ENCODE results near the gene WDR89. TPM values are rescaled to one million over a fixed set of nuclear protein-coding genes. Genes with fewer than 3 reads are reported as not detected.
"Not testable (repeated sequence)": the region's sequence is repeated elsewhere in the genome, so short reads cannot be mapped to it uniquely, and the experiment has no call there.

Gene WDR89
- total RNA-seq, 6 experiments from 2014 or later = 6.8 to 10.4 (median 7.3) TPM

- no peaks in the 10 kb centered on the region for H3K9me3 Mint-ChIP-seq
- no peak overlapping the region for H3K4me3 Mint-ChIP-seq
- H3K4me1 Mint-ChIP-seq (ENCODE audit: low read depth) = peaks cover under 1% of the 10 kb centered on the region
These were observed 37.0 kb downstream of the WDR89 start for GRCh38 chr14:63604626-63605025.

DNA sequence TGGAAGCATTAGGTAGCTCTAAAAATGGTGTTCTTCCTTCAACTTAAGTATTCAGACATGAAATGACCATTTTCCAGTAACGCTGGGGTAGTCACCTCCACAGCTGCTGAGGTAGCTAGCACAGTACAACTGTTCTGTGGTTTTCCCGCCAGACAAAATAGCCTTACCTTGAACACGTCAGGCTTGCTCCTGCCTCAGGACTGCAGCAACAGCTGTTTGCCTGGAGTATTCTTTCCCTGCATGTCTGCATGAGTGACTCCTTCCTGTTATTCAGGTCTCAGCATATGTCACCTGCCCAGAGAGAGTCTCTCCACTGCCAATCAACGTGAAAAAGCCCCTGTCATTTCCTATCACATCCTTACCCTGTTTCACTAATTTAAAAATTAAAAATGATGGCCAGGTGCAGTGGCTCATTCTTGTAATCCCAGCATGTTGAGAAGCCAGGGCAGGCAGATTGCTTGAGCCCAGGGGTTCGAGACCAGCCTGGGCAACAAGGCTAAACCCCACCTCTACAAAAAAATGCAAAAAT is 37.9 kb downstream of the WDR89 start:
- H3K36me3 Mint-ChIP-seq (ENCODE audit: low read depth) = peaks cover 14% of the 10 kb centered on the region
- no peak overlapping the region for H3K27ac Mint-ChIP-seq
- DNase-seq = no peak

More at GRCh38 chr14:63604626-63605025, 37.0 kb downstream of the WDR89 start:
- DNase-seq = no peak
- H3K27me3 Mint-ChIP-seq (ENCODE audit: insufficient read depth) = no peaks in the 10 kb centered on the region
- TF ChIP-seq CTCF (IDR thresholded peaks at IDR 0.05) = no peak
- H3K36me3 Mint-ChIP-seq (ENCODE audit: low read depth) = peaks cover 6% of the 10 kb centered on the region
- H3K27ac Mint-ChIP-seq = no peak overlapping the region

DNA sequence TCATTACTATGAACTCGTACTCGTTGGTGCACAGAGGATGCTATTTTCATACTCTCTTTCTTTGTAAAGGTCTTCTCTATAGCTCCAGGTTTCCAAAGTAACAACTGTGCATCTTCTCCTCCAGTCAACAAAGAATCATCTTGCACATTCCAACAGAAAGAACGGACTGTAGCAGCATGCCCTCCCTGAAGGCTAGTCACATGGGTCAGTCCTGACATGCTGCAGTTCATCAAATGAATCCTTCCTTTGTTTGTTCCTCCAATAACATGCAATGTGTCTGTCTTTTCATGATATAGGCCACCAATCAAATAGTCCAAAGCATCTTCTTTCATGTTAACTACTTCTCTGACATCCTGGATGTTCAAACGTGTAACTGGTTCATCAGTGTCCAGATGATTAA is 42.9 kb downstream of the WDR89 start:
- DNase-seq = no peak
- no peaks in the 10 kb centered on the region for H3K27me3 Mint-ChIP-seq (ENCODE audit: insufficient read depth)
- no peaks in the 10 kb centered on the region for H3K4me1 Mint-ChIP-seq (ENCODE audit: low read depth)
- H3K36me3 Mint-ChIP-seq (ENCODE audit: low read depth) = peaks cover 45% of the 10 kb centered on the region
- TF ChIP-seq CTCF (IDR thresholded peaks at IDR 0.05) = no peak
- H3K27ac Mint-ChIP-seq = no peak overlapping the region
- no peak overlapping the region for H3K4me3 Mint-ChIP-seq
- peaks cover 14% of the 10 kb centered on the region for H3K9me3 Mint-ChIP-seq

More for the DNA sequence above, 37.9 kb downstream of the WDR89 start:
- Mint-ChIP-seq H3K4me3 (no peak overlapping the region), H3K4me1 (ENCODE audit: low read depth) (no peaks in the 10 kb centered on the region), H3K27me3 (ENCODE audit: insufficient read depth) (no peaks in the 10 kb centered on the region), H3K9me3 (no peaks in the 10 kb centered on the region)
- no peak for TF ChIP-seq CTCF (IDR thresholded peaks at IDR 0.05)

- no peaks in the 10 kb centered on the region for H3K4me1 Mint-ChIP-seq (ENCODE audit: low read depth)
- no peak overlapping the region for H3K27ac Mint-ChIP-seq
- TF ChIP-seq CTCF (IDR thresholded peaks at IDR 0.05) = no peak
- H3K9me3 Mint-ChIP-seq = peaks cover 16% of the 10 kb centered on the region
- no peak for DNase-seq
- no peaks in the 10 kb centered on the region for H3K27me3 Mint-ChIP-seq (ENCODE audit: insufficient read depth)
- no peak overlapping the region for H3K4me3 Mint-ChIP-seq
- H3K36me3 Mint-ChIP-seq (ENCODE audit: low read depth) = peaks cover 47% of the 10 kb centered on the region
These were observed 44.5 kb downstream of the WDR89 start for GRCh38 chr14:63596998-63597658.

DNA sequence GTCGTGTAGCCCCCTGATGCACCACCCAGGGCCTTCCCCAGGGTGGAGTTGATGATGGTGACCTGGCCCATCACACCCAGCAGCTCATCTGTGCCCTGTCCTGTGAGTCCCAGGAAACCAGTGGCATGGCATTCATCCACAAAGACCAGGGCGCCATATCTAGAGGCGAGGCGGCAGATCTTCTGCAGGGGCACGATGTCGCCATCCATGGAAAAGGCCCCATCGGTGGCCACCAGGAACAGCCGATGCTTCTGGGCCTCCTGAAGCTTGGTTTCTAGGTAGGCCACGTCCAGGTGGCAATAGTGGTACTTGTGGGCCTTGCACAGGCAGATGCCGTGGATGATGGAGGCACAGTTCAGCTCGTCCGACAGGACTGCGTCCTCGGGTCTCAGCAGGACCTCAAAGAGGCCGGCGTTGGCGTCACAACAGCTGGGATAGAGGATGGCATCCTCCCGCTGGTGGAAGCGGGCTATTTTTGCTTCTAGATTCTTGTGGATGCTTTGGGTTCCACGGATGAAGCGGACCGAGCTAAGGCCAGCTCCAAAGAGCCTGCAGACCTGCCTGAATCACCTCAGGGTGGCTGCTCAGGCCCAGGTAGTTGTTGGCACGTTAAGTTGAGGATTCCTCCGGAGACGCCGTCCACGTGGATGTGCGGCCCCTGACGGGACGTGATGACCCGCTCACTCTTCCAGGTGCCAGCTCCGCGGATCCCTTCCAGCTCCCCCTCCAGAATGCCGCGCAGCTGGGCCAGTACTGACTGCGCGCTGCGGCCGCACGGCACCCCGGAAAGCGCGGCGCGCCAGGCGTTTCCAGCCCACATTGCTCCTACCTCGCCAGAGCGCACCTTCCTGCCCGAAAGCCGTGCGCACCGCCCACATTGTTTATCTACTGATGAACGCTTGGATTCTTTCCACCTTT is 47.0 kb downstream of the WDR89 start:
- no peak overlapping the region for H3K27ac Mint-ChIP-seq
- H3K27me3 Mint-ChIP-seq (ENCODE audit: insufficient read depth) = peaks cover 2% of the 10 kb centered on the region; the same call in 1 of the 2 replicates
- DNase-seq = no peak
- H3K4me1 Mint-ChIP-seq (ENCODE audit: low read depth) = no peaks in the 10 kb centered on the region
- H3K9me3 Mint-ChIP-seq = peaks cover 16% of the 10 kb centered on the region
- no peak overlapping the region for H3K4me3 Mint-ChIP-seq
- TF ChIP-seq CTCF (IDR thresholded peaks at IDR 0.05) = no peak
- peaks cover 42% of the 10 kb centered on the region for H3K36me3 Mint-ChIP-seq (ENCODE audit: low read depth)

DNA sequence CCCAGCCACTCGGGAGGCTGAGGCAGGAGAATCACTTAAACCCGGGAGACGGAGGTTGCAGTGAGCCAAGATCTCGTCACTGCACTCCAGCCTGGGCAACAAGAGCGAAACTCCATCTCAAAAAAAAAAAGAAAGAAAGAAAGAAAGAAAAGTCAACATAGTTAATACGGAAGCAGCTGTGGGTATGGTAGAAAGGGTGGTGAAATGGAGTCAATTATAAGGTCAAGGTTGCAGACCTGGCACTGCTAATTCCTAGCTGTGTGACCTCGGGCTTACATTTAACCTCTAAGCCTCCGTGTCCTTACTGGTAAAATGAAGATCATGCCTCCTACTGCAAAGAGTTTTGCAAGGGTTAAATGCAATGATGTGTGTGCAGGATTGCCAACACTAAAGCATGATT is 58.6 kb downstream of the WDR89 start:
- not testable (repeated sequence) for H3K9me3 Mint-ChIP-seq; H3K27me3 Mint-ChIP-seq (ENCODE audit: insufficient read depth); H3K4me1 Mint-ChIP-seq (ENCODE audit: low read depth); DNase-seq; H3K27ac Mint-ChIP-seq; H3K36me3 Mint-ChIP-seq (ENCODE audit: low read depth); H3K4me3 Mint-ChIP-seq
